PC-3 (cell line): ENCODE measurements around the gene C12orf57. TPM values are rescaled to one million over a fixed set of nuclear protein-coding genes. Genes with fewer than 3 reads are reported as not detected.

ENCODE experiments used
- ATAC-seq: fragments of 200-7000 bp; cut with Tn5 transposase; 2 replicates; pipeline ENCODE4 v1.9.1; 2020; ENCODE audit warnings: mild to moderate bottlenecking, moderate library complexity
- BruUV-seq: library from RNA; stranded (reverse); fragments of 400-500 nt; replicated peaks from 2 replicates; lab custom pipeline; 2021; lab: Mats Ljungman, UMichigan
- CTCF ChIA-PET: fragments of 300-600 bp; sonication (Branson Sonifier 250); formaldehyde crosslinking; loops from one replicate; lab custom pipeline; 2022; ENCODE audit warnings: antibody characterized with exemption; lab: Charles Lee
- POLR2A ChIA-PET: fragments of 300-600 bp; sonication (Branson Sonifier 250); formaldehyde crosslinking; loops from one replicate; lab custom pipeline; 2022; ENCODE audit warnings: antibody characterized with exemption; ENCODE audit not compliant: unreplicated experiment; lab: Charles Lee
- DNase-seq: peaks from one replicate; pipeline ENCODE4 v3.0.0-alpha.2; 2015
- H2AFZ ChIP-seq: fragments of 300-600 bp; sonication (generic); 2 replicates; pipeline ENCODE4 v1.6.0; 2016; ENCODE audit warnings: antibody characterized with exemption, low read length
- H3F3A ChIP-seq: fragments of 300-600 bp; sonication (generic); one replicate; pipeline ENCODE4 v1.6.0; 2017; ENCODE audit warnings: antibody characterized with exemption, low read length, control low read depth, mild to moderate bottlenecking; ENCODE audit not compliant: unreplicated experiment
- H3K27ac ChIP-seq: fragments of 300-600 bp; sonication (generic); 2 replicates; pipeline ENCODE4 v1.5.1; 2016; ENCODE audit warnings: mild to moderate bottlenecking, low read length
- H3K27me3 ChIP-seq: fragments of 300-600 bp; sonication (generic); 2 replicates; pipeline ENCODE4 v1.6.1; 2016; ENCODE audit warnings: low read length, mixed read lengths
- H3K36me3 ChIP-seq: fragments of 300-600 bp; sonication (generic); 2 replicates; pipeline ENCODE4 v1.6.1; 2016; ENCODE audit warnings: low read depth, mixed run types, low read length, mixed read lengths
- H3K4me1 ChIP-seq: fragments of 300-600 bp; sonication (generic); 2 replicates; pipeline ENCODE4 v1.5.1; 2016; ENCODE audit warnings: low read length; ENCODE audit not compliant: insufficient read depth
- H3K4me2 ChIP-seq: fragments of 300-600 bp; sonication (generic); 2 replicates; pipeline ENCODE4 v1.6.0; 2016; ENCODE audit warnings: low read length
- H3K4me3 ChIP-seq: fragments of 300-600 bp; sonication (generic); 2 replicates; pipeline ENCODE4 v1.5.1; 2016; ENCODE audit warnings: mild to moderate bottlenecking, low read length, mixed read lengths
- H3K79me2 ChIP-seq: fragments of 300-600 bp; sonication (generic); 2 replicates; pipeline ENCODE4 v1.6.1; 2017; ENCODE audit warnings: low read length, mixed read lengths
- H3K9ac ChIP-seq: fragments of 300-600 bp; sonication (generic); 2 replicates; pipeline ENCODE4 v1.6.0; 2016; ENCODE audit warnings: mild to moderate bottlenecking, low read length
- H3K9me2 ChIP-seq: fragments of 300-600 bp; sonication (generic); replicated peaks from 2 replicates; pipeline ENCODE4 v1.6.1; 2016; ENCODE audit warnings: mixed run types, low read length, mixed read lengths
- H3K9me3 ChIP-seq: fragments of 300-600 bp; sonication (generic); 2 replicates; pipeline ENCODE4 v1.6.1; 2016; ENCODE audit warnings: low read length, mixed read lengths
- H4K20me1 ChIP-seq: fragments of 300-600 bp; sonication (generic); 2 replicates; pipeline ENCODE4 v1.6.1; 2016; ENCODE audit warnings: low read length, mixed read lengths
- CTCF ChIP-seq: fragments of 300-600 bp; sonication (generic); conservative IDR thresholded peaks from 2 replicates; pipeline ENCODE4 v1.5.1; 2017; ENCODE audit warnings: antibody characterized with exemption, low read depth, mild to moderate bottlenecking, low read length
- EZH2 ChIP-seq: fragments of 300-600 bp; sonication (generic); IDR thresholded peaks from one replicate; pipeline ENCODE4 v1.6.1; 2017; ENCODE audit warnings: antibody characterized with exemption, mild to moderate bottlenecking, low read length; ENCODE audit not compliant: unreplicated experiment
- EZH2phosphoT487 ChIP-seq: fragments of 300-600 bp; sonication (generic); IDR thresholded peaks from 2 replicates; pipeline ENCODE4 v1.6.1; 2018; ENCODE audit warnings: mild to moderate bottlenecking, antibody characterized with exemption, low read length, borderline replicate concordance
- intact Hi-C: fragments of 100-400 bp; cut with micrococcal nuclease; formaldehyde crosslinking; loops from 2 replicates; pipeline ENCODE4 v1.9.0; 2023
- total RNA-seq: library from RNA; depleted of rRNA; stranded (reverse); fragments of >200 nt; gene quantifications from 2 replicates; pipeline ENCODE4 v1.2.3, GENCODE V29; 2014

The C12orf57 gene
- total RNA-seq, 1 experiment from 2014 or later, result 125 TPM

GRCh38 chr12:6974180-6974579 is 30.4 kb downstream of the C12orf57 start:
- ChIA-PET CTCF (no interaction called here), POLR2A (no interaction called here)
- DNase-seq, result no peak
- Histone ChIP-seq H3K9me3 (no peaks in the 10 kb centered on the region), H3K27ac (no peak overlapping the region), H4K20me1 (no peaks in the 10 kb centered on the region), H3K9me2 (no peaks in the 10 kb centered on the region), H3K4me1 (peaks cover 14% of the 10 kb centered on the region), H3K27me3 (no peaks in the 10 kb centered on the region), H3K79me2 (peaks cover 39% of the 10 kb centered on the region), H3K4me3 (no peak overlapping the region), H3K36me3 (peaks cover 31% of the 10 kb centered on the region), H3K9ac (no peak overlapping the region), H3K4me2 (no peak overlapping the region), H3F3A (no peaks in the 10 kb centered on the region), H2AFZ (no peak overlapping the region)
- ATAC-seq, result no peak
- intact Hi-C loops, result loop anchor here (5.0 kb wide), 1 partner anchor 43 kb away; the partner anchor contains the start of gene LPCAT3
- no TSS peak for BruUV-seq
- no peak for TF ChIP-seq EZH2
- no peak for TF ChIP-seq CTCF
- TF ChIP-seq EZH2phosphoT487, result no peak

GRCh38 chr12:6975297-6976032 is 31.6 kb downstream of the C12orf57 start:
- Histone ChIP-seq H3F3A (no peaks in the 10 kb centered on the region), H3K4me2 (no peak overlapping the region), H3K27ac (no peak overlapping the region), H3K4me3 (no peak overlapping the region), H2AFZ (no peak overlapping the region), H3K4me1 (peaks cover 14% of the 10 kb centered on the region), H3K9me2 (no peaks in the 10 kb centered on the region), H3K79me2 (peaks cover 26% of the 10 kb centered on the region), H3K9ac (no peak overlapping the region), H3K27me3 (no peaks in the 10 kb centered on the region), H4K20me1 (no peaks in the 10 kb centered on the region), H3K36me3 (peaks cover 28% of the 10 kb centered on the region), H3K9me3 (no peaks in the 10 kb centered on the region)
- DNase-seq (no peak), ATAC-seq (no peak)
- intact Hi-C loops, result no loop called here
- TF ChIP-seq EZH2phosphoT487 (no peak), CTCF (no peak), EZH2 (no peak)
- CTCF ChIA-PET, result no interaction called here
- POLR2A ChIA-PET, result no interaction called here
- no TSS peak for BruUV-seq

- ATAC-seq, result no peak
- Histone ChIP-seq H3F3A (no peaks in the 10 kb centered on the region), H3K36me3 (peaks cover 28% of the 10 kb centered on the region), H3K9me3 (no peaks in the 10 kb centered on the region), H3K4me1 (peaks cover 1% of the 10 kb centered on the region; the same call in 1 of the 2 replicates), H4K20me1 (no peaks in the 10 kb centered on the region), H2AFZ (no peak overlapping the region), H3K27me3 (no peaks in the 10 kb centered on the region), H3K9ac (no peak overlapping the region), H3K4me2 (no peak overlapping the region), H3K4me3 (no peak overlapping the region), H3K27ac (no peak overlapping the region), H3K9me2 (no peaks in the 10 kb centered on the region), H3K79me2 (peaks cover 6% of the 10 kb centered on the region)
- intact Hi-C loops, result no loop called here
- no peak for DNase-seq
- BruUV-seq, result no TSS peak
- ChIA-PET CTCF (no interaction called here), POLR2A (interaction anchor here (0.6 kb wide), 2 partner anchors 40 to 92 kb away, joined by 5 to 6 read pairs; no protein-coding TSS in a partner anchor)
- TF ChIP-seq EZH2phosphoT487 (no peak), CTCF (no peak), EZH2 (no peak)
Observed at GRCh38 chr12:6977653-6978052, 33.8 kb downstream of the C12orf57 start.
